GM23248 (cell line): Measurements from ENCODE around the gene XPA.

Experiments used
- EZH2 ChIP-seq: fragments of 200-600 bp; sonication (generic); IDR thresholded peaks from 2 replicates; pipeline ENCODE4 v1.6.1; 2018; ENCODE audit warnings: antibody characterized with exemption, mild to moderate bottlenecking; ENCODE audit not compliant: insufficient read depth, poor library complexity, severe bottlenecking
- EZH2phosphoT487 ChIP-seq: fragments of 200-600 bp; sonication (generic); IDR thresholded peaks from 2 replicates; pipeline ENCODE4 v1.6.1; 2018; ENCODE audit warnings: antibody characterized with exemption, moderate library complexity, mild to moderate bottlenecking, low read depth; ENCODE audit not compliant: insufficient read depth

DNA sequence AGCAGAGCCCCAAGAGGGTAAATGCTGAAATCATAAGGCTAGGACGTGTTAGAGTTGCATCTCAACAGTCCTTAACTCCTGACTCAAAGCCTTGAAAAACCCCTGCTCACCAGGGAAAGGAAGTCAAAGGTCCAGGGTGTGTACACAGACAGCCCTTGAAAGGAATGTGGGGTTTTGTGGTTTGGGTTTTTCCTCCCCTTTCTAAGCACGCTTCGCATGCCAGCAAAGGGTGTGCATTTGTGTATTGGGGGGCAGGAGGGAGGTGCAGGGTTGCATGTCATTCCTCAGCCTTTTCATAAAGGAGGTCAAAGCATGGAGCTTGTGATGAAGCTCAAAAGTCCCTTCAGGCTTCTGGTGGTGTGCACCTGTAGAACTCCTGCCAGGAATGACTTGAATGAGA is 17.3 kb upstream of the XPA start:
- no peak for TF ChIP-seq EZH2
- TF ChIP-seq EZH2phosphoT487, result no peak
